Esophagus mucosa (tissue), 1 donor: ENCODE data around the gene NKD2. TPM values are rescaled to one million over a fixed set of nuclear protein-coding genes. Genes with fewer than 3 reads are reported as not detected.

ENCODE experiments used
- ATAC-seq: fragments of 200-7000 bp; cut with Tn5 transposase; one replicate; pipeline ENCODE4 v1.9.1; 2020
- total RNA-seq: library from RNA; stranded (reverse); gene quantifications from one replicate; pipeline ENCODE4 v1.2.4, GENCODE V29; 2023
- donor health status: DM: yes; HTN: yes; CAD: no.

NKD2 gene
- total RNA-seq, 1 donor from 2014 or later, result 1.1 TPM

- no peak for ATAC-seq
These were observed 38.8 kb downstream of the NKD2 start for GRCh38 chr5:1047332-1047965.

GRCh38 chr5:1048162-1048721, 39.6 kb downstream of the NKD2 start:
- ATAC-seq, result no peak

GRCh38 chr5:1048861-1049838, 40.5 kb downstream of the NKD2 start:
- no peak for ATAC-seq

- ATAC-seq, result no peak
These were observed 42.1 kb downstream of the NKD2 start for GRCh38 chr5:1050423-1051365.

GRCh38 chr5:1051366-1051720, 42.7 kb downstream of the NKD2 start:
- ATAC-seq, result no peak

- no peak for ATAC-seq
These were observed 43.5 kb downstream of the NKD2 start for GRCh38 chr5:1052076-1052475.

- ATAC-seq, result peak; percentile 47
These were observed 44.2 kb downstream of the NKD2 start for GRCh38 chr5:1052641-1053390.

- ATAC-seq, result no peak
These were observed 44.9 kb downstream of the NKD2 start for GRCh38 chr5:1053391-1054017.

GRCh38 chr5:1054018-1054798, 45.6 kb downstream of the NKD2 start:
- no peak for ATAC-seq

- ATAC-seq, result no peak
These were observed 46.5 kb downstream of the NKD2 start for GRCh38 chr5:1054799-1055775.

GRCh38 chr5:1055896-1056610, 47.5 kb downstream of the NKD2 start:
- ATAC-seq, result no peak

GRCh38 chr5:1056611-1057484, 48.2 kb downstream of the NKD2 start:
- no peak for ATAC-seq

GRCh38 chr5:1057485-1058082, 49.0 kb downstream of the NKD2 start:
- no peak for ATAC-seq

GRCh38 chr5:1058083-1058945, 49.7 kb downstream of the NKD2 start:
- no peak for ATAC-seq

- no peak for ATAC-seq
These were observed 50.6 kb downstream of the NKD2 start for GRCh38 chr5:1058988-1059883.
